K562 treated with DMSO at 1 percent for 48 hours (cell line): Measurements from ENCODE around the gene GFRAL. TPM values are rescaled to one million over a fixed set of nuclear protein-coding genes. Genes with fewer than 3 reads are reported as not detected.

Experiments
- total RNA-seq: library from RNA; unstranded; fragments of 300-600 nt; gene quantifications from 2 replicates; pipeline ENCODE4 v1.2.3, GENCODE V29; 2022; ENCODE audit warnings: low replicate concordance; ENCODE audit errors: extremely low read depth

The GFRAL gene, protein sequence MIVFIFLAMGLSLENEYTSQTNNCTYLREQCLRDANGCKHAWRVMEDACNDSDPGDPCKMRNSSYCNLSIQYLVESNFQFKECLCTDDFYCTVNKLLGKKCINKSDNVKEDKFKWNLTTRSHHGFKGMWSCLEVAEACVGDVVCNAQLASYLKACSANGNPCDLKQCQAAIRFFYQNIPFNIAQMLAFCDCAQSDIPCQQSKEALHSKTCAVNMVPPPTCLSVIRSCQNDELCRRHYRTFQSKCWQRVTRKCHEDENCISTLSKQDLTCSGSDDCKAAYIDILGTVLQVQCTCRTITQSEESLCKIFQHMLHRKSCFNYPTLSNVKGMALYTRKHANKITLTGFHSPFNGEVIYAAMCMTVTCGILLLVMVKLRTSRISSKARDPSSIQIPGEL
- total RNA-seq = not detected in 2 replicates

DNA sequence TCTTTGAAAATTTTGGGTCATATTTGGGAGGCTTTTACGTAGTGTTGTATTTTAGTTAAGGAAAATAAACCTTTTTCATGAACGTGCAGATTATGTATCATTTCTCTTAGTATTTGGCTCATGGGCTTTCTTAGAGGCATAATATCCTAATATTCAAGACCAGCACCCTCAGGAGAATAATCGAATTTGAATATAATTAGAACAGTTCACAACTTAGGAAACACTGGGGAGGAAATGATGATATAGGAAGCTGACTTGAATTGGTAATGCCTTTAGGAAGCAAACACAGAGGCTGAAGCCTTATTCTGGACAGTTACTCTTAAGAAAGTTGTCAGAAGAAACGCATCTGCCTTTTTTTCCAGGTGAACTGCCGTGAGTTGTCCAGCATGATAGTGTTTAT lies at the start of gene GFRAL:
Gene GFRAL (plus strand): TSS at position 301 of the 400 bp plus-strand sequence. CDS start 86 bp downstream, at position 387.

Other genes starting within 250 kb of the GFRAL start
- not detected in 2 replicates for gene HCRTR2, start 153.0 kb upstream of the GFRAL start, total RNA-seq